Stimulated activated CD4-positive, alpha-beta T cell treated with anti-CD3 and anti-CD28 coated beads, Interleukin-2, amount 100 ng/mL, for 24 hours (primary cell): ENCODE measurements around the gene ECE1.

Experiments used
- DNase-seq, 2 donors: peaks; one replicate each; pipeline ENCODE4 v3.0.0-alpha.2; 2020

Gene ECE1

DNA sequence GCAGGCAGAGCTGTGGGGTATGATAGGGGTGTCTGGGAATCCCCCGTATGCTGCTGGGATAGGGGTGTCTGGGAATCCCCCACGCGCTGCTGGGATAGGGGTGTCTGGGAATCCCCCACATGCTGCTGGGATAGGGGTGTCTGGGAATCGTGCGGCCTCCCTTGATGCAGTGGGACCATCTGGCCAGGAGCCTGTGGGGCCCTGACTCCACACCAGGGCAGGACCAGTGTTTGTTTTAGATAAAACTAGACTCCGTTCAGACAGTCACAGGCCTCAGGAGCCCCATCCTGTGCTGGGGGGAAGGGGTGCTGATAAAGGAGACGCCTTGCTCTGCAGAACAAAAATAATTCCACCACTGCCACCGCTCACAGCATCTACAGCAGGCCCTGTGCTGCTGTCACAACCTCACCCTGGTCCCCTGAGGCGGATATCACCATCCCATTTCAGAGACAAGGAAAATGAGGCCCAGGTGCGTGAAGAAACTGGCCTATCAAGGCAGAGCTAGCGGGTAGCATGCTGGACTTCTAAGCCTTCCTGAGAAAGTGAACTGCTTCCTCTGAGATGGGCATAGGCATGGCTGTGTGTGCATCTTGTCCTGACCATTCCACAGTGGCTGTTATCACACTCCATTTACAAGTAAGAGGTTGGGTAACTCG is 24.0 kb downstream of the ECE1 start:
- DNase-seq, result no peak

DNA sequence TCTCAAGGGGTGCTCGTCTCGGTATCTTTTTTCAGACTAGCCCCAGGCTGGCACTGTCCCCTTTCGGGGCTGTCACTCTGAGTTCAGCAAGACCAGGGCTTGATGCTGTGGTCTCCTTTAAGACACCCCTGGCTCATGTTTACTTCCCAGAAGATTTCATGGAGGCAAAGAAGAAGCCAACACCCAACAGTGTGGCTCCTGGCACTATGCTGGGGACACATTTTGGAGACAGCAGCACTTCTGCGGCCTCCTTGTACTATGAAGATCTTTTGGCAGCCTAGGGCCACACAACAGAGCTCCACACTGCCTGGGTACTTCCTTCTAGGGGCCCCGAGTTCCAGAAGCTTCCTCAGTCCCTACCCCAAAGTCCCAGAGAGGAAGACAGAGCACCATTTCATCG is 24.6 kb downstream of the ECE1 start:
- no peak for DNase-seq

GRCh38 chr1:21264898-21265297 is 25.4 kb downstream of the ECE1 start:
- no peak for DNase-seq

DNA sequence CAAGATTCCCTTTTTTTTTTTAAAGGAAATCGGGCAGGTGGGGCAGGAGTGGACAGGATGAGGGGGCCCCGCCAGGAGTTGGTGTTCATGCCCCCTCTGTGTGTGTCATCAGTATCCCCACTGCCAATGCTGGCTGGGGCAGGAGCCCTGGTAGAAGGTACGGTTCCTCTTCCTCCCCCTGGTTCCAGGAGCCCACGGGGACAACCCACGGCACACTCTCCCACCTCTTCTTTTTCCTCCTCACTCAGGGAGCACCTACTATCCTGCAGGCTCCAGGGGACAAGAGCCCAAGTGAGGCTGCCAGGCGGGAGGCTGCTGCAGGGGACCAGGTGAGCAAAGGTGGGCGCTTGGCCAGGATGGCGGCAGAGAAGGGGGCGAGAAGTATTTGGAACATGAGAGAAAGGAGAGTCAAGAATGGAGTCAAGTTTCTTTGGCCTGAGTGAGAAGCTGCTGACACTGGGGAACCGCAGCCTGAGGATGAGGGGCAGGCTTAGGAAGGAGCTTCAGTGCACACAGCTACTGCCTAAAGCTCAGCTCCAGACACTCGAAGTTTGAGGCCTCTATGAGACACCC is 26.5 kb downstream of the ECE1 start:
- DNase-seq, result no peak

DNA sequence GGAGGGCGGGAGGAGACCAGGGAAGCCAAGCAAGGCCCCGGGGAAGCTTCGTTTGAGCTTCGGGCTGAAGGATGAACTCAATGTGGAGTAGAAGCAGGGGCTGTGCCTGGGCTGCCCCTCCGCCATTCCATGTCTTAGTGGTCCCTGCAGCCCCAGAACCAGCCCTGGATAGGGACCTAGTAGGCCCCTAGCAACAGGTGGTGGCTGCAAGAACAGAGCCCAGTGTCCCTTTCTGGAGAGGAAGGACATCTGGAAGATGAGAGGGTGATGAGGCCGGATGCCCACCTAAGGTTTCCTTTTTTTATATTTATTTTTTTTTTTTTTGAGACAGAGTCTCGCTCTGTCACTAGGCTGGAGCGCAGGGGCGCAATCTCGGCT is 27.2 kb downstream of the ECE1 start:
- DNase-seq, result no peak

DNA sequence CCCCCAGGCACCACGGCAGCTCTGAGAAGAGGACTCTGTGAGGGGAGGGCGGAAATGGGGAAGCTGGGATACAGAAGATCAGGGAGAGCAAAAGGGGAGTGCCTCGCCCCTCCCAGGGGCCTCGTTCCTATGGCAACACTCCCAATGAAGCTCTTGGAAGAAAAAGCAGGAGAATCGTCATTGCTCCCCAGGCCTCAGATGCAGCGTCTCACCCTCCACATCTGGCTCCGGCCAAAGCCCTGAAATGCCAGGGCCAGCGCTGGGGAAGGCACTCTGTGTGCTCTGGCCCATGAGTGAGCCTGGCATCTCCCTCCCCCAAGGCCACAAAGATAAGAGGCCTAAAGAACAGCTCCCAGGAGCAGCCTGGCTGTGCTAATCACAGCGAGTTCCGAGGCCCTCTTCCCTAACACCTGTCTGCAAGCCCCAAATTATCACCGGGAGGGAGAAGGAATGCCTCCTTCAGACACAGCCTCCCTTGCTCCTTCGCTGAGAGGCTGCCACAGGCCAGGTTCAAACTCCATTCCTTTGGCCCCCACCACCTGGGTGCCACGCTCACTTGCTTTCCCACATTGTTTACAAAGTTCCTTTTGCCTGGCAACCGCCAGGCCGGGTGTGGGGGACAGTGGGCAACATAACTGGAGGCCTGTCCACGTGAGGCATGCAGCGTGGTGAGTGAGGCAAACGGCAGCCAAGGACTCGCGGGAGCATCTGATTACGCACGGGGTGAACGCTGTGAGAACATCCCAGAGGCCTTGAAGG is 27.8 kb downstream of the ECE1 start:
- no peak for DNase-seq

- DNase-seq, result no peak
These were observed 28.5 kb downstream of the ECE1 start for GRCh38 chr1:21261551-21262292.

GRCh38 chr1:21260405-21261125 is 29.7 kb downstream of the ECE1 start:
- DNase-seq, result no peak

GRCh38 chr1:21259316-21260076 is 30.8 kb downstream of the ECE1 start:
- no peak for DNase-seq

DNA sequence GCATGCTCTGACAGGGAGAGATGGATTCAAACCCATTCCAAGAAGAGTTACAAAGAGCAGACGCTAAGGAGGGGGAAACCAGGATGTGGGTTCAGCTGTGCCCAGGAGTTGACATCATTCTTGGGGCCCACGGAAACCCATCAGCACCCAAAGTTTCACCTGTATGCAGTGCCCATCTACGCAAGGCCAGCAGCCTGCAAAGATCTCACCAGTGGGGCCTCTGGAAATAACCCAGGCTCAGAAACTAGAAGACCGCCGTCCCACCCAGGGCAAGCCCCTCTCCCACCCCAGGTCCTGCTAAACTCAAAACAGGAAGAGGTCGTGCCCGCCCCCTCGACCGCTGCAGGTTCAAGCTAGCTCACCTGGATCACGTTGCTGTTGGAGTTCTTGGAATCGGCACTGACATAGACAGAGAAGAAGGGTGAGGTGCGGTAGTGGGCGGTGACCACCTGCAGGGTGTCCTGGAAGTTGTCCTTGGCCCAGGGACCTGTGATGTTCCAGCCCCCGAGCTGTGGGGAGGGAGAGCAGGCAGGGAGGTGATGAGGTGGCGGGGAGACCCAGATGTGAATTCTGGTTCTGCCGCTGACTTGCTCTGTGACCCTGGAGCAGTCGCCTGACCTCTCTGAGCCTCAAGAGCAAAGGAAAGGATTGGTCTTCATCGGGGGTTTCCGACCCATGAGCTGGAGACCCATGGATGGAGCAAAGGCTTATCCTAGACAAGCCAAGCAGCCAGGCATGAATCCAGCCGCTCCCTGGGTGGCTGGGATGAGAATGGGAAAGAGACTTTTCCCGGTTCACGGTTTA is 31.7 kb downstream of the ECE1 start:
- peak in 1 of 2 donors; percentile 26 for DNase-seq

DNA sequence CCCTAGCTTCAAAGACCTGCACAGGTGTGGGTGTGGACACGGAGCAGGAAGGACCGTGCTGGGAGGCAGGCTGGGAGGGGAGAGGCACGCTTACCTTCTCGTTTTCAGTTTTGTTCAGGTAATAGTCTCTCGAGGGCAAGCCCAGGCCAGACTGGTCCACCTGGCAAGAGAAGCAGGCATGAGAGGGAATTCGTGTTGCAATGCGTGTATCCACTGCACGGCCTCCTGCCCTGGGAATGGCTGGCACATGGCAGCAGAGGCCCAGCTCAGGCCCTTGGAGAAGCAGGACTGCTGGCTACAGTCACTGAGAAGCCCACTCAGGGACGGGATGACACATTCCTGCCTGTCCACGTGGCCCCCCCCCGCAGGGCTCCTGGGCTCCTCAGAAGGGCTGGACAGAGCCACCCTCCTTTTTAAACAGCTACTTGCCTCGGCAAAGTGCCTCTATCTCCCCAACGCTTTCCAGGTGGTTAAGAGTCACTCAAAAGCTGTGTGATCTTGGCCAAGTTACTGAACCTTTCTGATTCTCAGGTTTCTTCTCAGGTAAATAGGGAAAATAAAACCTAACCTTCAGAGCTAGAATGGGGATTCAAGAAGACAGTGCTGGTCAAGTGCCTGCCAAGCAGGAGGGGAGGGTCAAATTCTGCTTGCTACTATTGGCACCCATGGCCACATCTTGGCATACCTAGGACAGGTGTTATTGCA is 32.7 kb downstream of the ECE1 start:
- DNase-seq, result no peak

DNA sequence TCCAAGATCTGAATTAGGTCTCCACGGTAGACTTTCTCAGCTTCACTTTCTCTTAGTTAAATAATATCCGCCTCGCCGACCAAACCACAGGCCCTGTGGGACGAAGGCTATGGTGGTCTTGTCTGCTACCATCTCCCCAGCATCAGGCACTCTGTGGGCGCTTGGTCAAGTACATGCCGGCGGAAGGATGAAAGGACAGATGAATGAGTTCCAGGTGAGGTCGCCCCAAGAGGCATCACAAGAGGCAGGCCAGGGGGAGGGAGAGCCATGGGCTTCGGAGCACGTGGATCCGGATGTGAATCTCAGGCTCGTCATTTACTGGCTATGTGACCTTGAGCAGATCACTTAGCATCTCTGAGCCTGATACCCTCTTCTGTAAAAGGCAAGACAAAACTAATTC is 33.5 kb downstream of the ECE1 start:
- no peak for DNase-seq

DNA sequence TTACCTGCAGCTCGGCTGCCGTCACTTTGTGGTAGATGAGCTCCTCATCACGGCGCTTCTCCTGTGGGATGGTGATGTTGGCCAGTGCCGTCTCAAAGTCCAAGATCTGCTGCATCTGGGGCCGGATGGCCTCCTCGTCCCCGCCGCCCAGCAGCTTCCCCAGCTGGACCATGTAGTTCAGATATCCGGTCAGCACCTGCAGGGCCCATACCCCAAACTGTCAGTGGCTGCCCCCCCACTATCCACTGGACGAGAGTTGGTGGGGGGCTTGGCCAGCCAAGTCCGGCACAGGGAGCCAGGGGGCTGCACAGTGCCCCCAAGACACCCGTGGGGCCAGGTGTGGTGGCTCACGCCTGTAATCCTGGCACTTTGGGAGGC is 34.3 kb downstream of the ECE1 start:
- no peak for DNase-seq

GRCh38 chr1:21255284-21255942 is 34.9 kb downstream of the ECE1 start:
- peak; percentile 87 to 88 for DNase-seq

DNA sequence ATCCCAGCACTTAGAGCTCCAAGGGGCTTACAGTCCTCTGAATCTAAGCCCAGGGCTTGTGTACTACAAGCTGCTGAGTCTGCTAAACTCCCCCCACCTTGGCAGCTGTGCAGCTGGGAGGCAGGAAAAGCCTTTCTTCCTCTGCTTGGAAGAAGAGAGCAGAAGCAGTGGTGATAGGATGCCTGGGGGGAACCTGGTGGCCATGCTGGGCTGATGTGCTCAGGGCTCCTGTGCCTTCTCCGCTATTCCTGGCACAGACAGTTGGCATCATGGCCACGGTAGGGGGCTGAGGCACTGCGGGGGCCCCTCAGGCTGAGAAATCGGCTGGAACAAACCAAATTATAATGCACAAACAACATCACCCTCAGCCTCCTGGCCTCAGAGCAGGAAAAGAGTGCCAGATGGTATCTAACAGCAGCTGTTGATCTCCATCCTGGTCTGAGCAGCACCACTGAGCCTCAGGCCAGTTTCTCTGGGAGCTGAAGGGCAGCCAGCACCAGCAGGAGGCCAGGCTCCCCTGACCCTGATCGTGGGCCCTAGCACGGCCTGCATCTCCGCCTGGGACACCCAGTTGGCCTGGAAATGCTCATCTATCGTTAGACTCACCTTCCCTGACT is 35.8 kb downstream of the ECE1 start:
- no peak for DNase-seq

DNA sequence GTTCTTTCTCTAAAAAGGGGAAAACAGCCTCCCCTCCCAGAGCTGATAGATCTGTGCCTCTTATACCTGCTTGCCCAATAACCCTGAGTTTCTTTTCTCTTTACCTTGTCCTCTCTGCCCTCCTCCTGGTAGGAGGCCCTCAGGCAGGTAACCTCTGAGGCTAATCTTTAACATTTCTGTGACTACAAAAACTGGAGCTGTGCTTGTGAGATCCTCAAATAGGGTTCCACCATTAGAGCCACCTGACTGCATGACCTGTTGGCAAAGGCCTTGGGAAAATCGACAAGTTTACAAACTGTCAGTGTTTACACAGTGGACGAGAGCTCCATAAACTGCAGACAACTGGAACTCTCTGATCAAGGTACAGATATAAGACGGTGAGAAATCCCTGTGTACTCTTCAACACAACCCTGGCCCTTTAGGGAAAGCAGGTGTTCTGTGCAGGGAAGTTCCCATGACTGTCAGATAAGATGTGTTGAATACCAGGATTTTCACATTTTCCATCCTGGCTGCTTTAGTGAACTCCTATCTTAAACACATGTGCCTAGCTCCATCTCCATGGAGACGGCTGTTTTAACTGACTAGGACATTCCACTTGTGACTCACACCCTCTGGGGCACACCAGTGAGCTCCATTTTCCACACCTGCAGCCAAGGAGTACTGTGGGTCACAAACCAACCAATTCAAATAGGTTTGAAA is 38.3 kb downstream of the ECE1 start:
- peak; percentile 40 to 46 for DNase-seq

- no peak for DNase-seq
These were observed 40.2 kb downstream of the ECE1 start for GRCh38 chr1:21249940-21250493.

DNA sequence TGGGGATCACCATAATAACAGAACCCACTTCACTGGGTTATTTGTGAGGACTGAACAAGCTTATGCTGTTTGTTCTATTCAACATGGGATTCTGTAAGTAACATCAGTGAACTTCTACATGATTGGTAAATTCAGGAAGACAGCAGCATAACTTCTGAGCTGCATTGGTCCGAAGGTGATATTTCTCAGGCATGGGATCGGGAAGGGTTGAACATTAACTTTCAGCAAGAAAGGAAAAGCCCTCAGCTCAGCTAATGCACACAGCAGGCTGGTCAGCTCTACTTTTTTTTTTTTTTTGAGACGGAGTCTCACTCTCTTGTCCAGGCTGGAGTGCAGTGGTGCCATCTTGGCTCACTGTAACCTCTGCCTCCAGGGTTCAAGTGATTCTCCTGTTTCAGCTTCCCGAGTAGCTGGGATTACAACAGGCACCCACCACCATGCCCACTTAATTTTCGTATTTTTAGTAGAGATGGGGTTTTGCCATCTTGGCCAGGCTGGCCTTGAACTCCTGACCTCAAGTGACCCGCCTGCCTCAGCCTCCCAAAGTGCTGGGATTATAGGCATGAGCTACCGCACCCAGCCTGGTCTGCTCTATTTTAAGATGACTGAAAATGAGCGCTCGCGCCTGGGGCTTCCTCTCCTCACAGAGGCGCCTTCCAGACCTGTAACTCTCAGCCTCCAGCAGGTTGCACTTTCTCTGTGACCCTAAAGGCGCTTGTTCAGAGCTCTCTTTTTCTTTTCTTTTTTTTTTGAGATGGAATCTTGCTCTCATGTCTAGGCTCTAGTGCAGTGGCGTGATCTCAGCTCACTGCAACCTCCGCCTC is 42.2 kb downstream of the ECE1 start:
- no peak for DNase-seq
